Measurements from ENCODE around the gene GPR63. TPM values are rescaled to one million over a fixed set of nuclear protein-coding genes. Genes with fewer than 3 reads are reported as not detected.

Gene GPR63
- total RNA-seq, 1 donor from 2014 or later = 0.79 TPM

DNA sequence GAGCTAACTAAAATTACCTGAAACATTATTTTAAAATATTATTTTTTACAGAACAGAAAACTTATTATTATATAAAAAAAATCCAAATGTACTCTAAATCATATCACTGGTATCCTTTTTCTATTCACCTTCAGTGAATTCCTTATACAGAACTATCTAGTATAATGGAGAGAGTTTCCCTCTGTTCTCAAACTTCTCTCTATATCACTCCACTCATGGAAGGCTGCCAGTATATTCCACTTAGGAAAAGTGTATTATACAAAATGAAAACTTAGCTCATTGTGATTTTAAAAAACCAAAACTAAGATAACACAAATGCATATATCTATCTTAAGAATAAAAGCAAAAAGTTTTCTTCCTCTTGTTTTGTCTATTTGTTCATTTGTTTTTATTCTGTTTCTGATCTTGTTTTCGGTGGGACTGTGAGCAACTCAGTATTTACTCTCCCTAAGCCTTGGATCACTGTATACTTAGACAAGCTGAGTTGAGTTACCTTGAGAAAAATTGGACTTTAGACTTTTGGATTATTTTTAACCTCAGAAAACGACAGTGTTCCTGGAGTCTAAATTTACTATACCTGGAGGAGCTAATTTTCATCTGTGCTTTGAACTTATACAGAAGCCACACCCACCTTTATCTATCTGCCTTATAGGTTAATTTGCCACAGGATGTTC, 61.4 kb downstream of the GPR63 start:
- intact Hi-C loops (cut with micrococcal nuclease) = no loop called here
- no peak for DNase-seq
- no peak for ATAC-seq

DNA sequence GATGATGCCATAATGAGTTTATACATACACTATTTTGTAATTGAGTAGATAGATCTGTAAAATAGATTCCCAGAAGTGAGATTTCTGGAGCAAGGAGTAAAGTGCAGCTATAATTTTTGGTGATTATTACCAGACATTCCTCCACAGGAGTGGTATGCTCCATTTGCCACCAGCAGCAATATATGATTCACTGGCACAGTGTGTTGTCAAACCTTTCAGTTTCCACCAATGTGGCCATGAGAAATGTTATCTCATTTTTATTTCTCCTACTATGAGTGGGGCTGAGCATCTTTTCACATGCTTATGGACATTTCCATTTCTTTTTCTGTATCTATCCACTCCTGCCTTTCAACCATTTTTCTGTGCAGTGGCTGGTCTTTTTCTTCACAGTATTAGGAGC, 70.5 kb downstream of the GPR63 start:
- intact Hi-C loops (cut with micrococcal nuclease) = no loop called here
- DNase-seq (no peak), ATAC-seq (no peak)

DNA sequence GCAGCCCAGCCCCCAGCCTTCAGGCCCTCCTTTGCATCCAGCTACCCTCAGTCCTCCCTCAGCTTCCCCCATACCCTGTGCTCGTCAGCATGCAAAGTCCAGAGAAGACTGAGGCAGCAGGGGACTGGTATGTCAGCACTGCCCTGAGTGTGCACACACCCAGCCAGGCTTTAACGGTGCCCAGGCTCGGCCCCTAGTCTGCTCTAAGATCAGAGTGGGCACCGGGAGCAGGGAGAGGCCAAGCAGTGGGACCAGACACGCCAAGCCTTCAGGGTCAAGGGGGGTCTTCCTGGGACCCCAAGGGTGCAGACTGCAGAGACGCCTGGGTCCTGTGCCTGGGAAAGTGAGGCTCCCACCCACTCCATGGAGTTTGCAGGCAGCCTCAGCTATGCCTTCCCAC, 74.7 kb downstream of the GPR63 start:
- intact Hi-C loops (cut with micrococcal nuclease) = no loop called here
- no peak for ATAC-seq

DNA sequence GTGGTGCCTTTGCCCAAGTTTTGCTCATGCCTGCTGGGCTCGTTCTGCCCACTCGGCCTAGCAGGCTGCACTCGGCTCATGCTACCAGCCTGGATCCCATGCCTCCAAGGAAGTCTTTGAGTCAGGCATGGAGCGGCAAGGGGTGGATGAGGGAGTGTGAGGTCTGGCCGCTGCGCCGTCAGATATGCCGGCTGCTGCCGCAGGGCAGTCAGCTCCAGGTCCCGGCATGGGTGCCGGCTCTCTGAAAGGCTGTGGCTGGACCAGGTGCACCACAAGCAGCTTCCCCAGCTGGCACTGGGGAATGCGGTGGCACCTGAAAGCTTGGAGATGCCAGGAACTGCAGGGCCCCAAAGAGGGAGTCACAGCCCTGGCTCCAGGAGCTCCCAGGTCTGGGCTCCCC, 75.5 kb downstream of the GPR63 start:
- ATAC-seq (no peak), DNase-seq (no peak)
- intact Hi-C loops (cut with micrococcal nuclease) = no loop called here

More for the DNA sequence above, 74.7 kb downstream of the GPR63 start:
- no peak for DNase-seq

DNA sequence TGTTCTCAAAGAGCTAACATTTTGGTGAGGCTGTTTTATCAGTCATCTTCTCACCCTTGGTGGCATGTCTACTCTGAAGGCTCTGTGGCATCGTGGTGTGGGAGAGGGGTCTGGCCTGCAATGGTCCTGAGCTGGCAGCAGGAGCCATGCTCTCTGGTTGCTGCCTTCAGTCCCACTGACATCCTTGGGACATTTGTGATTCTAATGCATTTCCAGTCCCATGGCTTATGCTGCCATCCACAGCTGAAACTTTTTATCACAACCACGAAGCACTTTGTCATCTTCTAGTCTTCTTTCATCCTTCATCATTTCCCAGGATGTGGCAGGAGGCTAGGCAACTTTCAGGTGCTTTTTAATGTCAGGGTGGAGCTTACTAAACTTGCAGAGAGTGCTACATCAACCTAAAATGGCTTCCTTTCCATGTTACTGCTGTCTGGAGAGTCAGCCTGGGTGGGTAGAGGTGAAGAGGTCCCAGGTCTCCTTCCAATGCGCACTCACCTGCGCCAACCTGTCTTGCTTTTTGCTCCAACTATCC, 77.1 kb downstream of the GPR63 start:
- ATAC-seq (no peak), DNase-seq (no peak)
- intact Hi-C loops (cut with micrococcal nuclease) = no loop called here

DNA sequence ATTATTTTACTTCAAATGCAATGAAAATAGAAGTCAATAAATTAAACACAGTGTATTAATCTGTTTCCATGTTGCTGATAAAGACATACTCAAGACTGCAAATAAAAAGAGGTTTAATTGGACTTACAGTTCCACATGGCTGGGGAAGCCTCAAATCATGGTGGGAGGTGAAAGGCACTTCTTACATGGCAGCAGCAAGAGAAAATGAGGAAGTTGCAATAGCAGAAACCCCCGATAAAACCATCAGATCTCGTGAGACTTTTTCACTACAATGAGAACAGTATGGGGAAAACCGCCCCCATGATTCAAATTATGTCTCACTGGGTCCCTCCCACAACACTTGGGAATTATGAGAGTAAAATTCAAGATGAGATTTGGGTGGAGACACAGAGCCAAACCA, 82.2 kb downstream of the GPR63 start:
- DNase-seq = no peak
- intact Hi-C loops (cut with micrococcal nuclease) = no loop called here
- no peak for ATAC-seq

DNA sequence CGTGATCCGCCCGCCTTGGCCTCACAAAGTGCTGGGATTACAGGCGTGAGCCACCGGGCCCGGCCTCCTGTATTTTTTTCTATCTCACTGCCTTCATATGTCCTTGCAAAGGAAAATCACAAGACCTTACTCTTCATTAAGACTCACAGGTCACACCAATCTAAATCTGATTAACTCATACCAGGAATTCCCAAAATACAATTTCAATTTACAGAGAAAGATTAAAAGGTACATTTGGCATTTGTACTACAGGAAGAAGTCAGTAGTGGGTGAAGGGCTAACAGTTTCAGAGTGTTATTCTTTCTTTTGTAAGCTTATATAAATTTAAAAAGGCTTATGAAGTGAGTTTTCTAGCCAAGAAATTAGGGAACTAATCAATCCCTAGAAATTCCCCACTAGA, 87.4 kb downstream of the GPR63 start:
- intact Hi-C loops (cut with micrococcal nuclease) = no loop called here
- DNase-seq (no peak), ATAC-seq (no peak)

Other genes with a start within 250 kb of the GPR63 start
- gene NDUFAF4, start 60.4 kb upstream of the GPR63 start, total RNA-seq = 98.0 TPM
- 2.4 TPM for gene KLHL32, start 87.3 kb upstream of the GPR63 start, total RNA-seq